ENCODE data around the gene CST3.

GRCh38 chr20:23606652-23607049 lies 31.1 kb downstream of the CST3 start:
- TF ChIP-seq POLR2AphosphoS5 (IDR thresholded peaks at IDR 0.05) (no peak), CTCF (IDR thresholded peaks at IDR 0.05; ENCODE audit: poor library complexity, severe bottlenecking) (peak; percentile 87)
